Stimulated activated CD4-positive, alpha-beta T cell treated with anti-CD3 and anti-CD28 coated beads, Interleukin-12 subunit alpha, Interleukin-12 subunit beta, amount 100 ng/mL, for 48 hours (primary cell): ENCODE measurements around the gene CCSER1.
"Not testable (repeated sequence)": the region's sequence is repeated elsewhere in the genome, so short reads cannot be mapped to it uniquely, and the experiment has no call there.

Experiments
- DNase-seq, 3 donors: peaks; one replicate each; pipeline ENCODE4 v3.0.0-alpha.2; 2020; ENCODE audit warnings: low read depth in 2 of 3, low spot score in 1 of 3

CCSER1 gene

DNA sequence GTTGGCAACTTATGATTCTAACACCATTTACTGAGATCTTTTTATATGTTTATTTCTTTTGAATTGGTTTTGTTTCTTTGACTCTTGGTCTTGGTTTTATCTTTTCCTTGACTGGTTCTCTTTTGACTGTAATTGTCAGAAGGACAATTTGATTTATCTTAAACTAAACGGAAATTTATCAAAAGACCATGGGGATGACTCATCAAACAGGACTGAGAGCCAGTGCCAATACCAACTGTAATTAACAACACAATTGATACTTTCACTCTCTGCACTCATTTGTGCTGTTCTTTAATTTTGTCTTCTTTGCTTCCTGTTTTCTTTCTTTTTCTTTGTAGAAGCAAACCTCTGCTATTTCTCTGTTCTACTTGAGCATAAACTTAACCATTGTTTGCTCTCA lies 776.8 kb downstream of the CCSER1 start:
- DNase-seq: no peak

DNA sequence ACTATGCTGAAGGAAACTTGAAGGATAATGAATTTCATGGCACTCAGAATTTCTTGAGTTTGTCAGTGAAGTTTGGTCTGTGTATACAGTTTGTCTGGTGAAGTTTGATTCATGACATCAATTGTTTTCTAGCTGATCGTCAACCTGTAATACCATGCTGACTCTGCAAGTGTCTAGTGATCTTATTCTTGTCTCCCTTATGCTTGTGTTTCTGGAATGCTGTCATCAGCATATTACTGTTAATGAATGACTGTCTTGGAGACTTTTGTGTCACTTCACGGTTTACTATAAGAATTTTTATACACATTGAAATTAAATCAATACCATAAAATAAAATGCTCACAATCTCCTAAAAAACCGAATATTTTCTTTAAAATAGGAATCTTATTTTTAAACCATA lies 779.0 kb downstream of the CCSER1 start:
- no peak for DNase-seq

DNA sequence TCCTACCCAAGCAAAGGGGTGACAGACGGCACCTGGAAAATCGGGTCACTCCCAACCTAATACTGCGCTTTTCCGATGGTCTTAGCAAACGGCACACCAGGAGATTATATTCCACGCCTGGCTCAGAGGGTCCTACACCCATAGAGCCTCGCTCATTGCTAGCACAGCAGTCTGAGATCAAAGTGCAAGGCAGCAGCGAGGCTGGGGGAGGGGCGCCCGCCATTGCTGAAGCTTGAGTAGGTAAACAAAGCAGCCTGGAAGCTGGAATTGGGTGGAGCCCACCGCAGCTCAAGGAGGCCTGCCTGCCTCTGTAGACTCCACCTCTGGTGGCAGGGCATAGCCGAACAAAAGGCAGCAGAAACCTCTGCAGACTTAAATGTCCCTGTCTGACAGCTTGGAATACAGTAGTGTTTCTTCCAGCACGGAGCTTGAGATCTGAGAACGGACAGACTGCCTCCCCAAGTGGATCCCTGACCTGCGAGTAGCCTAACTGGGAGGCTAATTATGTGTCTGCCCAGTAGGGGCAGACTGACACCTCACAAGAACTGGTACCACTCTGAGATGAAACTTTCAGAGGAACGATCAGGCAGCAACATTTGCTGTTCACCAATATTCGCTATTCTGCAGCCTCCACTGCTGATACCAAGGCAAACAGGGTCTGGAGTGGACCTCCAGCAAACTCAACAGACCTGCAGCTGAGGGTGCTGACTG lies 784.7 kb downstream of the CCSER1 start:
- DNase-seq: not testable (repeated sequence)

DNA sequence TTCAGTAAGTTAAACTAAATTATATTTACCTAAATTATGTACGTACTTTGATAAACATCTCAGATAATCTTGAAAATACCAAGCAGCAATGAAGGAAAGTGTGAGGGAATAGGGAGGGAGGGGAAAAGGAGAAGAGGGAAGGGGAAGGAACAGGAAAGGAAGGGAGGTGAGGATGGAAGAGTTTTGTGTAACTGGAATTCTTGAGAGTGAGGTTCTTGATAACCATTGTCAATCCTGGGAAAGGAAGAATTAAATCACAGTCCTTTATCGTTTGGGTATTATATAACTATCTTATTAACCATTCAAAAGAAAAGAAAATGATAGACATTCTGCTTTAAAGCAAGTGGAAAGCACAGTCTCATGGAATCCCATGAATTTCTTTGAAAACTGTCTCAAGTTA lies 795.0 kb downstream of the CCSER1 start:
- DNase-seq: no peak

DNA sequence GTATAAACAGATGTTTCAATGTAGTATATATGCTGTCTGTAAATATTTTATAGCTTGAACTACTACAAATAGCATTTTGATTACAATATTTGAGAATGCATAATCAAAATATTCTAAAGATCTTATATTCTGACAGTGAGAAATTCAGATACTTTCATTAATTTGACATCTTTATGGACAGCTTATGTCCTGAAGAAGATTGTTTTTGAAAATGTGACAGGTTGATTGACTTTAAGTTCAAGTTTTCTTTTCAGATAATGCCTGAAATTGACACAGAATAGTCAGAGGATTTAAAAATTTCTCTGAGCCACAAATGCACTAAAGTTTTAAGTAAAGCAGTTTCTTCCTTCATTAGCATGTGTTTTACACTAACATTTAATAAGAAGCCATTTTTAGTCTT lies 799.8 kb downstream of the CCSER1 start:
- DNase-seq: no peak

DNA sequence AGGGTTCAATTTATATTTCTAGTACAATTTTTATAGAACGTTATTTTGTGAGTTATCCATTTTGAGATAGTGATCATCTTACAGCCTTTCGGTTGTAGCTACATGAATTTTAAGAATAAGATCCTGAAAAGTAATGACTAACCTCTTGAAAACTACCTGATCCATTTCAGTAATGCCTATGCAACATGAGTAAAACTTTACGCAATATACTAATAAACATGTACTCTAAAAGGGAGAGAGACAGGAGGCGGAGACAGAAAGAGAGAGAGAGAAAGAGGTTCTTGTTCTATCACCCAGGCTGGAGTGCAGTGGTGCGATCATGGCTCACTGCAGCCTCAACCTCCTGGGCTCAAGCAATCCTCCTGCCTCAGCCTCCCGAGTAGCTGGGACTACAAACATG lies 816.1 kb downstream of the CCSER1 start:
- no peak for DNase-seq

DNA sequence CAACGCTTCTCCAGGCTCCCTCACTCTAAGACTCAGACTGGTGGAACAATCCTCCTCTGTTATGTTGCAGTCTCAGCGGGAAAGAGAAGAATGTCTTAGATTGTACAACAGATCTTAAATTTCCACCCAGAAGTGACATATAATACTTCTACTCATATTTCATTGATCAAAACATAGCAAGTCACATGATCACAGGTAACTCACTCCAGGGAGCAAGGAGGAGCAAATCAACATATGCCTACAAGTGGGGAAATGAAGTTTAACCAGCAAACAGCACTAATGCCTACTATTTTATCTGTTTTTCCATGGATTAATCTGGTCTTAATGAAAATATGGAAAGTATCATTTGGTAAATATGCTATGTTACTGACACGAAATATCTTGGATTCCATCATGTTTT lies 819.8 kb downstream of the CCSER1 start:
- no peak for DNase-seq

DNA sequence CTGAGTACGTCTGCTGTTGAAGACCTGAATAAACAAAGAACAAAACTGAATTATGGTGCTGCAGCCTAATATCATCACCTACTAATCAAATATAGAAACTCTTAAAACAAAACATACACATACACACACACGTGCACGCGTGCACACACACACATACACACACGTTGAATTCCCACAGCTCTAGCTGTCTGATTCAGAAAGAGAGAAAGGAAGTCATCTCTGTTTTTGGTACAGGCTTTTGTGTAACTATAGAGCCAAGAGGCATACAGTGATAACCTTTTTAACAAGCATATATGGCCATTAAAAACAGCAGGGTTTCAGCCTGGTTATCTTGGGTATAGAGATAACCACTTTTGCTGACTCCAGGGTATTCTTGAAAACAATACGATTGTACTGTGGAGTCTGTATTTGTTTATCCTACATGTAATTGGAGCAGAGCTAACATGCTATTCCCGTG lies 823.2 kb downstream of the CCSER1 start:
- no peak for DNase-seq

DNA sequence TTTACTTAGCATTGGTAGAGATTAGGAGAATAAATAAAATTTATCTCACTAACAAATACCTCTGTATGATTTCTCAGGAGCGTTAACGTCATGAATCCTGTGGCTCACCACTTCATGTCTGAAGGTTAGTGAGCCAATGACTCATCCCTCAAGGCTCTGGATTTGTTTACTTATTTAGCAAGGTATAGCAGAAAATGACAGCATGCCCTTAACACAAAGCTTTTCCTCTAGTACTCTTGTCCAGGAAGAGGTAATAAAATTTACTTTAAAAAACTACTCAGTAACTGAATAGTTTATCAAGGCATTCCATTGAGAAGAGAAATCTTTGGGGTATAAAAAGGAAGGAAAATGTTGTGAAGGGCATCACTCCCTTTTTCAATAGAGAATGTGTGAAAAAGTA lies 823.8 kb downstream of the CCSER1 start:
- DNase-seq: no peak

DNA sequence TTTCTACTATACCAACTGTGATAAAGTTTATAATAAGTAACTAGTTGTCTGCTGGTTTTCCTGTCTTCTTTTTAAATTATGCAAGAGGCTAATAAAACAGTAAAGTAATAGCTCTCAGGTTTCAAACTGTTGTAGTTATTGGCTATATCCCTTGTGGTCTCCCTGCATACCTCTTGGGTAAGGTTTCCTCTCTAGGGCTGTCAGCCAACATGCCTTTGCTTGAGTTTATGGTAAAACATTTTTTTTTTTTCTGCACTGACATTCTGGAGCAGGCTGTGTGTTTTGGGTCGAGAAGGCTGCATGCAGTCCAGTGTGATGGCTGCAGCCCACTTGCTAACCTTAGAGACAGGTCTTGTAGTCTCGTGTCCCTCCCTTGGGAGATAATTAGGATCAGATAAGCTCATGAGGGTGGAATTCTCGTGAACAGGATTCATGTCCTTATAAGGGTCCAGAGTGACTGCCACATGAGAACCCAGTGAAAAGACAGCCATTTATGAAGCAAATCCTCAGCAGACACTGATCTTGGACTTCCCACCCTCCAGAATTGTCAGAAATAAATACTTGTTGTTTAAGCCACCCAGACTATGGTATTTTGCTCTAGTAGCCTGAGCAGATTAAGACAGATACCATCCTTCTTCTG lies 831.2 kb downstream of the CCSER1 start:
- no peak for DNase-seq

DNA sequence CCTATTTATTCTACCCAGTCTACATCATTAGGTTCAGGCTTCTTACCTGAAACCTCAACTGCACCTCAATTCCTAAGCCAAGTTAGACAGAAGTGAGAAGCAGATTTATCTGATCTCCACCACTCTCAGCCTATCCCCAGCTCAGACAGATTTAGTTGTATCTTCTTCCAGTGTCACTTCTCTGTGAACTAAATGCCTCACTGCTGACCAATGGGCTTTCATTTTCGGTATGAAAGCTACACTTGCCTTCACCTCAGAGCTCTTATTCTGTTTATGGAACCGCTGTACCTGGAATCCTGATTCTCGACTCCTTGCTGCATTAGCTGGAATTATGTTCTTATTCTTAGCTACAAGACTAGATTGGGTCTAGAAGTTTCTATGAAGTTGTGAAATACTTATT lies 833.2 kb downstream of the CCSER1 start:
- DNase-seq: no peak

DNA sequence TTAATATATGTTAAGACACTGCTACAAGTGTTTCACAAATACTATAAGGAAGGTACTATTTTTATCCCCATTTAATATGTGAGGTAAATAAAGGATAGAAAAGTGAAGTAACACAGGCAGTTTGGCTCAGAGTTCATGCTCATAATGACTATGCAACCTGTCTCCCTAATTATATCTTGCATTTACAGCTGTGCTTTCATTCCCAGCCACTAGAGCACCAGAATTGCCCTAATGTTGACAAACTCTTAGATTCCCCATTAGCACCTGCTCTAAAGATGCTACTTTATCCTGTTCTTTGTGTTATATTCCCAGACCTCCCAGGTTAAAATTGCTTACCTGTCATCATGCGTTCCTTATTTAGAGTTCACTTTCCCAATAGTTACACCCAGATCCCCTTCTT lies 833.6 kb downstream of the CCSER1 start:
- no peak for DNase-seq

DNA sequence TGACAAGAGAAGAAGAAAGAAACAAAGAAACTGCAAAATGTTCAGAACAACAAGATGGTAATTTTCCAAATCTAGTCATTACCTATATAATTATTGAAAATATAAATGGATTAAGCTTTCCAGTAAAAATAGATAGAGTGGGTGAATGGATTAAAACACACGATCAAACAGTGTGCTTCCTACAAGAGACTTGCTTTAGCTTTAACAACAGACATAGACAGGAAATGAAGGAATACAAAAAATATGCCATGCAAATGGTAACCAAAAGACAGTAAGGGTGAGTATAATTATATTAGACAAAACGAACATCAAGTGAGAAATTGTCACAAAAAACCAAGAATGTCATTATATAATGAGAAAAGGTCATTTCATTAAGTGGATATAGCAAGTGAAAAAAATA lies 842.8 kb downstream of the CCSER1 start:
- DNase-seq: no peak

DNA sequence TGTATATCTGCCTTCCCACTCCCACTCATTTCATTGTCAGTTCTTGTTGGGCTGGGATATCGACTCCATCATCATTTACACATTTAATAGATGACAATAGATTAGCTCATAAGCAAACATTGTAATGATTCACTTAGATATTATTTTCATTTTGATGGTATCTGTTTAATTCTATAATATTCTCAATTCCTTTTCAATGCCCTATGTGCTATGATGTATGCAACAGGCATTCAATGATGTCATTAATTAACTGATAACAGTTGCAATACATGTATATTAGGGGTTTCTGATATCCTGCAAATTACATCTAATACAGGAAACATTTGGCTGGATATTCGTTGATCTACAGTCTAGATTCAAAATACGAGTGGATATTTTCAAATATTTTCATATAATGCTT lies 850.5 kb downstream of the CCSER1 start:
- DNase-seq: no peak

DNA sequence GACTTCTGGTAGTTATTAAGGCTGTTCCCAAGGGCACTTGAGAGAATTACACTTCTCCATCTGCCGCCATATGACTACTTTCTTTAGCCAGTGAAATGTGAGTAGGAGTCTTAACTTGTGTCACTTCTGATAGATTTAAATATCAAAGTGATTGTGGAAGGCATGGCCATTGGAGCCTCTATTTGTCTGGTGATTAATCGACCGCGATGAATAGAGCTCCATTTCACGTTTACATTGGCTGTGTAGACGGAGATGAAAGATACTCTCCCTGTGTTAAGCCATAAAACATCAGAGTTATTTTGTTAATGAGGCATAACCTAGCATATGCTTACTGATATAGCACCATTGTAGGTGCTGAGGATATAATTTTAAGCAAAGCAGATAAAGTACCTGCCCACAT lies 852.4 kb downstream of the CCSER1 start:
- DNase-seq: no peak

DNA sequence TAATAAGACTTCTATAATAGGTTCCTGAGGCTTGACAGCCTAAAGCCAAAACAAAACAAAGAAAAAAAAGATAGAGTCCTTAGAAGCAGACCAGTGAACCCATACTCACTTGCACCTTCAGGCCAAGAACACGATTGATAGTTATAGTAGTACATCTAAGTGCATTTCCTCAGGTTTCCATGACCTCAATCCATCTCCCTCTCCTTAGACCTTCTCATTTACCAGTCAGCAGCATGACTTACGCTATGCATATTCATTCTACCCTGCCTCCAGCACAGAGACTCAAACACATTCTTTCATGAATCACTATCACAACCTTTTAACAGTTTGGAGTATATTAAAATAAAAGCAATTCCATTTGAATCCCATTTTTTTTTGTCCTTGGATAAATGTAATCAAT lies 855.6 kb downstream of the CCSER1 start:
- DNase-seq: no peak

DNA sequence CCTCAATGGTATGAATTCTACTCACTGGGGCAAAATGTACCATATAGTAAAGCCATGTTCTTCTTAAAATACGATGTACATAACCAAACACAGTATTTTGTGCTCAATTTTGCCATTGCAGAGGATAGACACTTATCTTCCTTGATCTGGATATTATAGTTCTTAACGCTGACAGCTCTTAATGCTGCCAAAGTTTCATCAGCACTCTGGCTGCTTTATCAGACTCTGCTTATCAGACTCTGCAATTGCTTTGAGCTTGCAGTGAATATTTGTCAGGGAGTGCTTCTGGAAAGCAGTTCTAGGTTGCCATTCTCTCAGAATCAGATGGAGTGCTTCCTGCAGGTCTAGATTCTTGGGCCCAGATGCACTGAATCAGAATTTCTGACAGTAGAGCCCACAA lies 863.1 kb downstream of the CCSER1 start:
- no peak for DNase-seq

DNA sequence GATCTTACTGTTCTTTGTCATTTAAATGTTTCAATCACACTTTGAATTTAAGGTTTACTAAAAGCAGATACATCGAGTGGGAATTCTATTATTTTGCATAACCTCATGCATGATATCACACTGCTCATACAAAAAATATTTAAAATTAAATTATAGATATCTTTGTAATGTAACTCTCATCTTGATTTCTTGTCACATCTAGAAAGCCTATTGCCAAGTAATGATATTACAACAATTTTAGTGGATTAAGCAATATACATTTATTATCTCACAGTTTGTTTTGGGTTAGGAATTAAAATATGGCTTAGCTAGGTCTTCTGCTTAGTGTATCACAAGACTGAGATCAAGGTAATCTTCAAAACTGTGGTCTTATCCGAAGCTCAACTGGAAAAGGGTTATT lies 865.0 kb downstream of the CCSER1 start:
- DNase-seq: no peak

DNA sequence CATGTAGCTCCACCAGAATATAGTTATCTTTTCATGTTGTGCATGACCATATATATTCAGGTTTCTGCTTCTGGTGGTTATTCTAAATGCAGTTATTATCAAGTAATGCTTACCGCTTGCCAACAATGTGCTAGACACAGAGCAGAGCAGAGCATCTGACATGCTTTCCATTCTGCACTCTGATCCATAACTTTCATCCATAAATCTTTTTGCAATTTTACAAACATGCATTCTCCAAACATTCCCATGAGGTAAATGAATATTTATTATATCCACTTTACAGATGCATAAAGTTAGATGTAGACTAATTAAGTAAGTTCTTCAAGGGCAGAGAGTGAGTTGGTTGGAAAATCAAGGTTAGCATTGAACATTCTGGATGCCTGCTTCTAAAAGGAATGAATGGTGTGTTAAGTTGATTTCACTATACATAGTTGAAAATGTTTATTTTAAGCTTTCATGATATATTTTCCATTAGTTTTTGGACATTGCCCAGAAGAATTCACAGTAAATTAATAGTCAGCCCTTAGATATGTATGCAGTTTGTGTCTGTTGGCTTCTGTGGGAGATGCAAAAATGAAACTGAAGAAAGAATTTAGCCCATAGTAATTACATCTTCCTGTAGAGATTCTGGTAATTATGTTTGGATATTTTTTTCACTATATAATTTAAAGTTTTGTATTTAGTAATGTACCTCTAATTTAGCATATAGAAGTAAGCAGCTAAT lies 867.8 kb downstream of the CCSER1 start:
- no peak for DNase-seq

DNA sequence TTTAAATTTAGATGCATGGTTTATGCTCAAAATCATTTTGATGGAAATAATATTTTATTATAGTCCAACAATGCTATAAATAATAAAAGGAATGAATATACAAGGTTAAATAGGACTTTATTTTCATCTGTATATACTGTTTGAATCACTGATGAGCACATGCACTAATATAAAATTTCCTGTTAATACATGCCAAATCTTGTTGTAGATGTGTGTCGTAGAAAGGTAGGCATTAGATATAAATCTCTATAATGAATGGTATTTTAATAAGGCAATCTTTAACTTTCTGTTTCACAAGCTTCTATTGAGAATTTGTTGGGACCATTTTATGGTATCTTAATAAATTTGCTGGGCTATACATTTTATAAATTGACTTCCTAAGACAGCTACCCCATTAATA lies 868.8 kb downstream of the CCSER1 start:
- no peak for DNase-seq

DNA sequence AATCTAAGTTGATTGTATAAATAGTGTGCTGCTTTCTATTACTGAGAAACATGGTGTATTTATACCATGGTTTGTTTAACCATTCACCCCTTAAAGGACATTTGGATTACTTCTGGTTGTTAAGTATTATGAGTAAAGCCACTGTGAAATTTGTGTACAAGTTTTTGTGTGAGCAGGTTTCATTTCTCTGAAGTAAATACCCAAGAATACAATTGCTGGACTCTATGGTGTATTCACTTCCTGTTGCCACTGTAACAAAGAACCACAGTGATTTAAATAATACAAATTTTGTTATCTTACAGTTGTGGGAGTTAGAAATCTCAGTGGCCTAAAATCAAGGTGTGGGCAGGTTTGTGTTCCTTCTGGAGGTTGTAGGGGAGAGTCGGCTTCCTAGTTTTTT lies 869.6 kb downstream of the CCSER1 start:
- no peak for DNase-seq

DNA sequence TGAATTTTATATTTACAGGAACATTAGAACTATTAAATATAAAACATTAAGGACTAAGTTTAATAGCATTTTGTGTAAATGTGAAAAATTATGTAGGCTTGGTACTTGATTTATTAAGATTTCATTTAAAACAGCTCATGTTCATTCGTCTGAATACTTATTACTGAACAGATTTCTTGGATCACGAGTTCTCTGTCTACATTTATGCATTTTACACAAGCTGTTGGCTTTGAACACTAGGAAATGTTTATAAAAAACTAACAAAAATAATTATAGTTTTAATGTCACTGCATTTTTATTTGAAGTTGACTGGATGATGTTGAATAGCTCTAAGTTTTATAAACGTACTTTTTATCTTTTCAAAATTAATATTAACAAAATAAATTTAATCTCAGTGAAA lies 888.7 kb downstream of the CCSER1 start:
- no peak for DNase-seq
